Parathyroid adenoma (tissue), 2 donors: ENCODE results near the gene ELOVL4.

Source experiments
- H2AFZ ChIP-seq: fragments of 300-600 bp; sonication (generic); one replicate; pipeline ENCODE4 v1.7.0; 2017; ENCODE audit warnings: antibody characterized with exemption, mild to moderate bottlenecking
- H3K27ac ChIP-seq: fragments of 300-600 bp; sonication (generic); one replicate; pipeline ENCODE4 v1.7.0; 2017
- H3K27me3 ChIP-seq: fragments of 300-600 bp; sonication (generic); one replicate; pipeline ENCODE4 v1.7.0; 2017; ENCODE audit warnings: low read length; ENCODE audit not compliant: control insufficient read depth, insufficient read depth
- H3K36me3 ChIP-seq: fragments of 300-600 bp; sonication (generic); one replicate; pipeline ENCODE4 v1.7.0; 2017; ENCODE audit warnings: low read length; ENCODE audit not compliant: control insufficient read depth, insufficient read depth
- H3K4me1 ChIP-seq: fragments of 300-600 bp; sonication (generic); one replicate; pipeline ENCODE4 v1.7.0; 2017; ENCODE audit warnings: control low read depth
- H3K4me2 ChIP-seq: fragments of 300-600 bp; sonication (generic); one replicate; pipeline ENCODE4 v1.7.0; 2017; ENCODE audit warnings: low read length
- H3K4me3 ChIP-seq: fragments of 300-600 bp; sonication (generic); one replicate; pipeline ENCODE4 v1.7.0; 2017; ENCODE audit warnings: low read depth, low read length
- H3K79me2 ChIP-seq: fragments of 300-600 bp; sonication (generic); one replicate; pipeline ENCODE4 v1.7.0; 2017; ENCODE audit warnings: control low read depth
- H3K9ac ChIP-seq: fragments of 300-600 bp; sonication (generic); one replicate; pipeline ENCODE4 v1.7.0; 2017; ENCODE audit warnings: mild to moderate bottlenecking
- H3K9me3 ChIP-seq: fragments of 300-600 bp; sonication (generic); one replicate; pipeline ENCODE4 v1.7.0; 2017; ENCODE audit warnings: low read length; ENCODE audit not compliant: control insufficient read depth
- TF ChIP-seq, protein P1 (sequence below): fragments of 300-600 bp; sonication (generic); IDR thresholded peaks from one replicate; pipeline ENCODE4 v1.7.0; 2017; ENCODE audit warnings: antibody characterized with exemption, mild to moderate bottlenecking
- donor health status: primary hyperparathyroidism.

Gene ELOVL4

GRCh38 chr6:79894939-79895338 is 52.4 kb downstream of the ELOVL4 start:
- Histone ChIP-seq H3K9me3 (no peaks in the 10 kb centered on the region), H3K4me1 (no peaks in the 10 kb centered on the region), H2AFZ (no peak overlapping the region), H3K4me2 (no peak overlapping the region), H3K27me3 (no peaks in the 10 kb centered on the region), H3K79me2 (no peaks in the 10 kb centered on the region), H3K9ac (no peak overlapping the region), H3K27ac (no peak overlapping the region), H3K4me3 (no peak overlapping the region), H3K36me3 (no peaks in the 10 kb centered on the region)
- TF ChIP-seq, protein P1, sequence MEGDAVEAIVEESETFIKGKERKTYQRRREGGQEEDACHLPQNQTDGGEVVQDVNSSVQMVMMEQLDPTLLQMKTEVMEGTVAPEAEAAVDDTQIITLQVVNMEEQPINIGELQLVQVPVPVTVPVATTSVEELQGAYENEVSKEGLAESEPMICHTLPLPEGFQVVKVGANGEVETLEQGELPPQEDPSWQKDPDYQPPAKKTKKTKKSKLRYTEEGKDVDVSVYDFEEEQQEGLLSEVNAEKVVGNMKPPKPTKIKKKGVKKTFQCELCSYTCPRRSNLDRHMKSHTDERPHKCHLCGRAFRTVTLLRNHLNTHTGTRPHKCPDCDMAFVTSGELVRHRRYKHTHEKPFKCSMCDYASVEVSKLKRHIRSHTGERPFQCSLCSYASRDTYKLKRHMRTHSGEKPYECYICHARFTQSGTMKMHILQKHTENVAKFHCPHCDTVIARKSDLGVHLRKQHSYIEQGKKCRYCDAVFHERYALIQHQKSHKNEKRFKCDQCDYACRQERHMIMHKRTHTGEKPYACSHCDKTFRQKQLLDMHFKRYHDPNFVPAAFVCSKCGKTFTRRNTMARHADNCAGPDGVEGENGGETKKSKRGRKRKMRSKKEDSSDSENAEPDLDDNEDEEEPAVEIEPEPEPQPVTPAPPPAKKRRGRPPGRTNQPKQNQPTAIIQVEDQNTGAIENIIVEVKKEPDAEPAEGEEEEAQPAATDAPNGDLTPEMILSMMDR: no peak

DNA sequence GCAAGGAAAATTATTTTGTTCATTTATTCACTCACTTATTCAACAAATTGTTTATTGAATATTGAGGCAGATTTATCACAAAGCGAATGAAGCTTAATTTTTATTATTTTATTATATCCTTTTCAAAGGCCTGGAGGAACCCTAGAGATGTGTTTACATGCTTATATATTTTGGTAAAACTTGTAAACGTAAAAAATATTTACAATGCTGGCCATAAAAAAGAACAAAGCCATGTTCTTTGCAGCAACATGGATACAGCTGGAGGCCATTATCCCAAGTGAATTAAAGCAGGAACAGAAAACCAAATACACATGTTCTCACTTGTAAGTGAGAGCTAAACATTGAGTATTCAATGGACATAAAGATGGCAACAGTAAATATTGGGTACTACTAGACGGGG is 58.8 kb downstream of the ELOVL4 start:
- TF ChIP-seq, protein P1: no peak
- Histone ChIP-seq H3K4me1 (no peaks in the 10 kb centered on the region), H3K27ac (no peak overlapping the region), H3K4me3 (no peak overlapping the region), H3K36me3 (no peaks in the 10 kb centered on the region), H3K9me3 (no peaks in the 10 kb centered on the region), H3K27me3 (no peaks in the 10 kb centered on the region), H3K4me2 (no peak overlapping the region), H3K9ac (no peak overlapping the region), H2AFZ (no peak overlapping the region), H3K79me2 (no peaks in the 10 kb centered on the region)

DNA sequence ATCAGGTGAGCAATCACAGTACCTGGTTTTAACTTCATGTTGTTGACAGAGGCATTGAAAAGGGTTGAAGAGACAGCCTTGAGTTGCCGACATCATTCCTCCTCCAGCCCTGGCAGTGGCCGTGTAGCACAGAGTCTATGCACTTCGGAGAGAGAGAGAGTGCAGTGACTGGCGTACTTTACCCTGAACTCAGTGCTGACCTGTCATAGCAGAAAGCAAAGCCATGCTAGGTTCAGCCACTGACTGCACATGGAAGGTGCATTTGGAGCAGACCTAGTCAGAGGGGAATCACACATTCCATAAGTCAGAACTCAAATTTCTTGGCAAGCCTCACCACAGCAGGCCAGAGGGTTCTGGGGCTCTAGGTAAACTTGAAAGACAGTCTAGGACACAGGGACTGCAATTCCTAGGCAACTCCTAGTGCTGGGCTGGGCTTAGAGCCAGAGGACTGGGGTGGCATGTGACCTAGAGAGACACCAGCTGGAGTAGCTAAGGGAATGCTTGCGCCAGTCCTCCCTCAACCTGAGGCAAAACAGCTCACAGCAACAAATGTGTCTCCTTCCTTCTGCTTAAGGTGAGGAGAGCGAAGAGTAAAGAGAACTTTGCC is 69.1 kb downstream of the ELOVL4 start:
- no peaks in the 10 kb centered on the region for H3K36me3 ChIP-seq
- no peaks in the 10 kb centered on the region for H3K79me2 ChIP-seq
- no peak overlapping the region for H3K4me2 ChIP-seq
- no peak overlapping the region for H3K9ac ChIP-seq
- TF ChIP-seq, protein P1: no peak
- no peaks in the 10 kb centered on the region for H3K27me3 ChIP-seq
- H3K4me3 ChIP-seq: no peak overlapping the region
- peak overlapping the region; percentile 76 for H2AFZ ChIP-seq
- peaks cover 11% of the 10 kb centered on the region for H3K4me1 ChIP-seq
- H3K9me3 ChIP-seq: no peaks in the 10 kb centered on the region
- H3K27ac ChIP-seq: peak overlapping the region; percentile 22

DNA sequence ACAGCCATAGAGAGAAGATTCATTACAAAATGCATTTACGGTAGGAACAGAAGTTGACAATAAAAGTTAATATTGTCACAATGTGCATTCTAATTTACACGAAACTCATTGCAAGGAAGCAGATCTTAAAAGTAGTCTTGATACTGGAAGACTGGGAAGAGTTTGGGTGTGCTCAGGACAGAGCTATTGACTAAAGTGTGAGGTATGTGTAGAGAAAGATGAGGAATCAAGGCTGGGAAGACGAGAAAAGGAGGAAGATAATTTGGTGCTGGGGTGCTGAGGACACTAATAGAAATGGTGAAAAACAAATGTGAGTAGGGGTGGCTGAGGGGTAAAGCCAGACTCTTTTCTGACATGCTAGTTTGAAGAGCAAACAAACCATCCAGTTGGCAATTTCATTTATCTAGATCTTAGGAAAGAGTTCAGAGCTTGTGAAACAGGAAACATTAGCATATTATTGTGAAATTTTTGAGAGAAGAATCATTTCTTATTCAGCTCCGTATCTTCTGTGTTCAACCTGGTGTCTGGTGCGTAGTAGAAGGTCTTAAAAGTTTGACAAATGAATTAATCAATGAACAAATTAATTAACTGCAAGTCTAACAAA is 72.7 kb downstream of the ELOVL4 start:
- Histone ChIP-seq H2AFZ (no peak overlapping the region), H3K27ac (no peak overlapping the region)
- TF ChIP-seq, protein P1: no peak

DNA sequence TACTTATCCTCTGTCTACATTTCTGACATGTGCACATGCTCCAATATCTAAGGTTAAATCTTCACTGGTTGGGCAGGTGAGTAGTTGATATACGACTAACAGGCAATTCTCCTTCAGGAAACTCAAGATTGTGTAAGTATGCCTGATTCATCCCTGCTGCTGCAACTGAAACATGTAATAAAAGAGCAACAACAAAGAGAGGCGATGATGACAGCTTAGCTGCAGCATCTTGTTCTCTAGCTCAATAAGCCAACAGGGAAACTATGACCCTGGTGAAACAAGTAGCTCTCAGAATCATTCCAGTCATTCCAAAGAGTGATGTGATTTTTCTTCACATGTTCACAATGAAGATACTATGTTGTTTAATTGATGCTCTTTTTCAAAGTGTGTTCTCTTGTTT is 74.4 kb downstream of the ELOVL4 start:
- H3K79me2 ChIP-seq: no peaks in the 10 kb centered on the region
- no peaks in the 10 kb centered on the region for H3K9me3 ChIP-seq
- no peak overlapping the region for H3K27ac ChIP-seq
- H3K4me3 ChIP-seq: no peak overlapping the region
- H2AFZ ChIP-seq: no peak overlapping the region
- TF ChIP-seq, protein P1: no peak
- H3K27me3 ChIP-seq: no peaks in the 10 kb centered on the region
- H3K9ac ChIP-seq: no peak overlapping the region
- peaks cover under 1% of the 10 kb centered on the region for H3K4me1 ChIP-seq
- no peak overlapping the region for H3K4me2 ChIP-seq
- no peaks in the 10 kb centered on the region for H3K36me3 ChIP-seq

More for the DNA sequence above, 72.7 kb downstream of the ELOVL4 start:
- Histone ChIP-seq H3K4me1 (peaks cover 11% of the 10 kb centered on the region), H3K4me3 (no peak overlapping the region), H3K9ac (no peak overlapping the region), H3K4me2 (no peak overlapping the region), H3K79me2 (no peaks in the 10 kb centered on the region), H3K27me3 (no peaks in the 10 kb centered on the region), H3K9me3 (no peaks in the 10 kb centered on the region), H3K36me3 (no peaks in the 10 kb centered on the region)
